H9 (cell line): ENCODE measurements around the gene MPHOSPH6. TPM values are rescaled to one million over a fixed set of nuclear protein-coding genes. Genes with fewer than 3 reads are reported as not detected.

Experiments used
- DNase-seq: peaks from one replicate; pipeline ENCODE4 v3.0.0-alpha.2; 2017
- H2AFZ ChIP-seq: one replicate; pipeline ENCODE4 v1.6.1; 2013; ENCODE audit warnings: mild to moderate bottlenecking, low read length, control low read depth, moderate library complexity
- H2AK5ac ChIP-seq: 2 replicates; pipeline ENCODE4 v1.6.1; 2013; ENCODE audit warnings: low read length, control low read depth, mixed read lengths; ENCODE audit not compliant: insufficient read length
- H2BK120ac ChIP-seq: one replicate; pipeline ENCODE4 v1.6.1; 2013; ENCODE audit warnings: low read depth, mild to moderate bottlenecking, low read length, control low read depth, inconsistent platforms; ENCODE audit not compliant: poor library complexity, severe bottlenecking
- H2BK12ac ChIP-seq: 2 replicates; pipeline ENCODE4 v1.6.1; 2013; ENCODE audit warnings: low read length, control low read depth, mixed read lengths, low read depth; ENCODE audit not compliant: insufficient read length
- H2BK15ac ChIP-seq: 2 replicates; pipeline ENCODE4 v1.6.1; 2013; ENCODE audit warnings: low read depth, low read length, control low read depth
- H2BK20ac ChIP-seq: one replicate; pipeline ENCODE4 v1.6.1; 2013; ENCODE audit warnings: low read depth, mild to moderate bottlenecking, low read length, control low read depth, inconsistent platforms; ENCODE audit not compliant: poor library complexity, severe bottlenecking
- H2BK5ac ChIP-seq: 2 replicates; pipeline ENCODE4 v1.6.1; 2013; ENCODE audit warnings: low read length, control low read depth, mixed read lengths; ENCODE audit not compliant: insufficient read length
- H3K14ac ChIP-seq: 2 replicates; pipeline ENCODE4 v1.6.1; 2013; ENCODE audit warnings: low read length, control low read depth; ENCODE audit not compliant: insufficient read depth
- H3K18ac ChIP-seq: 2 replicates; pipeline ENCODE4 v1.6.1; 2013; ENCODE audit warnings: low read depth, mild to moderate bottlenecking, mixed read lengths, low read length, control low read depth; ENCODE audit not compliant: insufficient read length
- H3K23ac ChIP-seq: 2 replicates; pipeline ENCODE4 v1.6.1; 2013; ENCODE audit warnings: low read length, control low read depth, mixed read lengths, low read depth; ENCODE audit not compliant: insufficient read length
- H3K23me2 ChIP-seq: 2 replicates; pipeline ENCODE4 v1.6.1; 2013; ENCODE audit warnings: low read depth, mild to moderate bottlenecking, mixed read lengths, low read length, control low read depth; ENCODE audit not compliant: insufficient read length, poor library complexity, severe bottlenecking
- H3K27ac ChIP-seq: 2 replicates; pipeline ENCODE4 v1.5.1; 2013; ENCODE audit warnings: low read length, control low read depth, mixed read lengths, low read depth; ENCODE audit not compliant: insufficient read length
- H3K27me3 ChIP-seq: 2 replicates; pipeline ENCODE4 v1.6.1; 2013; ENCODE audit warnings: low read length, control low read depth, inconsistent platforms; ENCODE audit not compliant: insufficient read depth
- H3K4ac ChIP-seq: 2 replicates; pipeline ENCODE4 v1.6.1; 2013; ENCODE audit warnings: low read depth, mild to moderate bottlenecking, control low read depth, inconsistent platforms, low read length, moderate library complexity
- H3K4me1 ChIP-seq: 2 replicates; pipeline ENCODE4 v1.6.1; 2013; ENCODE audit warnings: low read length, control low read depth, inconsistent platforms; ENCODE audit not compliant: insufficient read depth
- H3K4me2 ChIP-seq: 2 replicates; pipeline ENCODE4 v1.6.1; 2013; ENCODE audit warnings: low read length, control low read depth, mixed read lengths; ENCODE audit not compliant: insufficient read length, insufficient read depth
- H3K56ac ChIP-seq: 2 replicates; pipeline ENCODE4 v1.6.1; 2013; ENCODE audit warnings: low read depth, mild to moderate bottlenecking, mixed read lengths, low read length, control low read depth; ENCODE audit not compliant: insufficient read length
- H3K79me1 ChIP-seq: 2 replicates; pipeline ENCODE4 v1.6.1; 2013; ENCODE audit warnings: low read depth, mild to moderate bottlenecking, moderate library complexity, low read length, control low read depth, inconsistent platforms; ENCODE audit not compliant: insufficient read depth, poor library complexity, severe bottlenecking
- H3K79me2 ChIP-seq: 2 replicates; pipeline ENCODE4 v1.6.1; 2013; ENCODE audit warnings: low read length, control low read depth, inconsistent platforms; ENCODE audit not compliant: insufficient read depth
- H3K9ac ChIP-seq: 2 replicates; pipeline ENCODE4 v1.6.1; 2013; ENCODE audit warnings: low read length, control low read depth, mixed read lengths; ENCODE audit not compliant: insufficient read length; ENCODE audit errors: extremely low read depth
- H3K9me3 ChIP-seq: one replicate; pipeline ENCODE4 v1.6.1; 2013; ENCODE audit warnings: low read depth, low read length, inconsistent platforms; ENCODE audit not compliant: control insufficient read depth
- H3T11ph ChIP-seq: one replicate; pipeline ENCODE4 v1.6.1; 2013; ENCODE audit warnings: mild to moderate bottlenecking, low read length, control low read depth, inconsistent platforms
- H4K20me1 ChIP-seq: one replicate; pipeline ENCODE4 v1.6.1; 2013; ENCODE audit not compliant: control insufficient read depth, insufficient read length, insufficient read depth
- H4K5ac ChIP-seq: 2 replicates; pipeline ENCODE4 v1.6.1; 2013; ENCODE audit warnings: low read depth, mild to moderate bottlenecking, mixed read lengths, low read length, control low read depth; ENCODE audit not compliant: insufficient read length
- H4K8ac ChIP-seq: replicated peaks from 2 replicates; pipeline ENCODE4 v1.6.1; 2013; ENCODE audit warnings: low read length, control low read depth, mixed read lengths, low read depth; ENCODE audit not compliant: insufficient read length
- H4K91ac ChIP-seq: 2 replicates; pipeline ENCODE4 v1.6.1; 2013; ENCODE audit warnings: low read depth, mild to moderate bottlenecking, moderate library complexity, mixed read lengths, low read length, control low read depth; ENCODE audit not compliant: insufficient read length
- H3K27ac Mint-ChIP-seq, 3 experiments: 2 replicates in 2 of 3; 3 replicates in 1 of 3; pipeline ENCODE4 v1.8.0; 2020 to 2021; ENCODE audit warnings: mixed read lengths in 3 of 3, mild to moderate bottlenecking in 1 of 3, moderate library complexity in 1 of 3
- H3K27me3 Mint-ChIP-seq: 2 replicates; pipeline ENCODE4 v1.8.0; 2021; ENCODE audit warnings: low read depth, mild to moderate bottlenecking, moderate library complexity, mixed read lengths
- H3K36me3 Mint-ChIP-seq, 3 experiments: 2 replicates in 2 of 3; 3 replicates in 1 of 3; pipeline ENCODE4 v1.8.0; 2020 to 2021; ENCODE audit warnings: low read depth in 3 of 3, mixed read lengths in 3 of 3; ENCODE audit not compliant: insufficient read depth in 1 of 3
- H3K4me1 Mint-ChIP-seq, 2 experiments: 2 replicates each; pipeline ENCODE4 v1.8.0; 2020; ENCODE audit warnings: mixed read lengths in 2 of 2
- H3K4me3 Mint-ChIP-seq, 2 experiments: 2 replicates in 1 of 2; 3 replicates in 1 of 2; pipeline ENCODE4 v1.8.0; 2020 to 2021; ENCODE audit warnings: mild to moderate bottlenecking in 2 of 2, mixed read lengths in 2 of 2, moderate library complexity in 1 of 2
- H3K9me3 Mint-ChIP-seq, 2 experiments: 2 replicates in 1 of 2; 3 replicates in 1 of 2; pipeline ENCODE4 v1.8.0; 2020; ENCODE audit warnings: mild to moderate bottlenecking in 2 of 2, mixed read lengths in 2 of 2, moderate library complexity in 1 of 2
- CTCF ChIP-seq: fragments of 200-600 bp; sonication (generic); conservative IDR thresholded peaks from 3 replicates; pipeline ENCODE4 v1.8.0; 2021; ENCODE audit warnings: antibody characterized with exemption, mild to moderate bottlenecking
- WGBS: extraction: QIAGEN DNeasy Blood & Tissue Kit; methylation state at CpG from one replicate; pipeline ENCODE4 v1.1.7; 2013; ENCODE audit warnings: missing lambda C conversion rate, low lambda C conversion rate, mixed read lengths; ENCODE audit not compliant: insufficient read length; ENCODE audit errors: extremely low coverage; 5-methylcytosine and 5-hydroxymethylcytosine counted together
- total RNA-seq: library from RNA; stranded (reverse); gene quantifications from 2 replicates; pipeline ENCODE4 v1.2.1, GENCODE V29; 2021

MPHOSPH6 gene
- total RNA-seq, 1 experiment from 2014 or later = 38.3 TPM

GRCh38 chr16:82157534-82157812, 12.6 kb downstream of the MPHOSPH6 start:
- no peaks in the 10 kb centered on the region for H3K27me3 Mint-ChIP-seq
- no peaks in the 10 kb centered on the region; the same call in 1 of the 2 replicates for H3K4me1 ChIP-seq
- H3K79me1 ChIP-seq = no peaks in the 10 kb centered on the region
- no peaks in the 10 kb centered on the region for H4K20me1 ChIP-seq
- H2AK5ac ChIP-seq = no peak overlapping the region
- no peaks in the 10 kb centered on the region for H3K9me3 ChIP-seq
- no peak overlapping the region for H3K4me2 ChIP-seq
- DNase-seq = no peak
- no peak overlapping the region for H3K23ac ChIP-seq
- H3K18ac ChIP-seq = no peak overlapping the region
- no peak overlapping the region for H3T11ph ChIP-seq
- H2AFZ ChIP-seq = no peak overlapping the region
- no peak overlapping the region for H2BK15ac ChIP-seq
- peaks cover 4 to 9% of the 10 kb centered on the region in 2 experiments; a peak in 2 of 4 replicates for H3K4me1 Mint-ChIP-seq
- H3K79me2 ChIP-seq = peaks cover 1% of the 10 kb centered on the region; the same call in 1 of the 2 replicates
- TF ChIP-seq CTCF = no peak
- peaks cover 40 to 57% (median 50%) of the 10 kb centered on the region in 3 experiments for H3K36me3 Mint-ChIP-seq
- no peak overlapping the region for H3K4me3 Mint-ChIP-seq
- H2BK120ac ChIP-seq = no peak overlapping the region
- peaks cover 0 to 4% of the 10 kb centered on the region in 2 experiments; a peak in 1 of 5 replicates for H3K9me3 Mint-ChIP-seq
- H2BK20ac ChIP-seq = no peak overlapping the region
- no peak overlapping the region for H2BK5ac ChIP-seq
- H3K9ac ChIP-seq = no peak overlapping the region
- H4K5ac ChIP-seq = no peak overlapping the region
- no peak overlapping the region for H3K14ac ChIP-seq
- H2BK12ac ChIP-seq = no peak overlapping the region
- WGBS = no CpG with 5 or more reads among the region's 2 CpGs
- H3K4ac ChIP-seq = no peak overlapping the region
- no peak overlapping the region for H4K91ac ChIP-seq
- no peaks in the 10 kb centered on the region for H3K23me2 ChIP-seq
- H3K27ac ChIP-seq = no peak overlapping the region
- H3K56ac ChIP-seq = no peak overlapping the region
- H3K27me3 ChIP-seq = no peaks in the 10 kb centered on the region
- no peak overlapping the region for H4K8ac ChIP-seq
- no peak overlapping the region; a peak in 2 of 7 replicates for H3K27ac Mint-ChIP-seq
